Upper lobe of right lung (tissue), 1 donor: ENCODE results near the gene AMBN. TPM values are rescaled to one million over a fixed set of nuclear protein-coding genes. Genes with fewer than 3 reads are reported as not detected.

Experiments
- ATAC-seq: fragments of 200-7000 bp; cut with Tn5 transposase; one replicate; pipeline ENCODE4 v1.9.1; 2020; ENCODE audit warnings: mild to moderate bottlenecking, moderate library complexity
- DNase-seq: peaks from one replicate; pipeline ENCODE4 v3.0.0-alpha.2; 2020
- H3K27ac ChIP-seq: fragments of 200-600 bp; one replicate; pipeline ENCODE4 v1.8.0; 2022
- H3K27me3 ChIP-seq: fragments of 200-600 bp; one replicate; pipeline ENCODE4 v1.8.0; 2022; ENCODE audit warnings: mild to moderate bottlenecking
- H3K36me3 ChIP-seq: fragments of 200-600 bp; one replicate; pipeline ENCODE4 v1.8.0; 2022
- H3K4me1 ChIP-seq: fragments of 200-600 bp; one replicate; pipeline ENCODE4 v1.8.0; 2022
- H3K4me3 ChIP-seq: fragments of 200-600 bp; one replicate; pipeline ENCODE4 v1.8.0; 2022; ENCODE audit warnings: mild to moderate bottlenecking
- H3K9me3 ChIP-seq: fragments of 200-600 bp; one replicate; pipeline ENCODE4 v1.8.0; 2022
- CTCF ChIP-seq: fragments of 200-600 bp; IDR thresholded peaks from one replicate; pipeline ENCODE4 v1.8.0; 2022; ENCODE audit warnings: antibody characterized with exemption
- intact Hi-C: fragments of 100-400 bp; cut with DNase I; formaldehyde crosslinking; loops from one replicate; pipeline ENCODE4 v1.11.0; 2022
- total RNA-seq: library from RNA; stranded (reverse); fragmentation: NEBNext Ultra II Directional; extraction: Animal tissue kit (Norgen Biotek cat#: 25700); gene quantifications from one replicate; pipeline ENCODE4 v1.2.1, GENCODE V29; 2021
- donor health status: DM: no; HTN: yes; CAD: no; lungs with severe emphysema.

The AMBN gene
- total RNA-seq, 1 donor from 2014 or later, result not detected

GRCh38 chr4:70654605-70655011 lies 62.6 kb downstream of the AMBN start:
- ATAC-seq, result no peak
- no peaks in the 10 kb centered on the region for H3K9me3 ChIP-seq
- no peak for TF ChIP-seq CTCF
- no peaks in the 10 kb centered on the region for H3K36me3 ChIP-seq
- no peak overlapping the region for H3K4me3 ChIP-seq
- no peaks in the 10 kb centered on the region for H3K4me1 ChIP-seq
- no peaks in the 10 kb centered on the region for H3K27me3 ChIP-seq
- intact Hi-C loops, result no loop called here
- H3K27ac ChIP-seq, result no peak overlapping the region
- DNase-seq, result no peak

Other genes with a start within 250 kb of the AMBN start
- gene SMR3A, start 231.5 kb upstream of the AMBN start, total RNA-seq, result not detected
- not detected for gene SMR3B, start 209.1 kb upstream of the AMBN start, total RNA-seq
- not detected for gene OPRPN, start 194.3 kb upstream of the AMBN start, total RNA-seq
- not detected for gene MUC7, start 120.1 kb upstream of the AMBN start, total RNA-seq
- not detected for gene AMTN, start 73.7 kb upstream of the AMBN start, total RNA-seq
- gene ENAM, start 36.5 kb downstream of the AMBN start, total RNA-seq, result 0.61 TPM
- 99.1 TPM for gene JCHAIN, start 74.3 kb downstream of the AMBN start, total RNA-seq
- gene UTP3, start 96.3 kb downstream of the AMBN start, total RNA-seq, result 27.2 TPM
- 98.2 TPM for gene RUFY3, start 129.7 kb downstream of the AMBN start, total RNA-seq
- gene GRSF1, start 247.6 kb downstream of the AMBN start, total RNA-seq, result 55.1 TPM